ENCODE measurements around the gene SCN2B. TPM values are rescaled to one million over a fixed set of nuclear protein-coding genes. Genes with fewer than 3 reads are reported as not detected.

SCN2B gene
- total and polyA plus RNA-seq, 2 of the 13 experiments (the other 11 are each of a cell fraction or from before 2014, with no cell fraction given): 0.01 to 0.02 TPM

- no peak for TF ChIP-seq ZFP1 (CRISPR knock-in tag; IDR thresholded peaks at IDR 0.05)
- TF ChIP-seq MAFG (CRISPR knock-in tag; IDR thresholded peaks at IDR 0.05): no peak
- TF ChIP-seq SMYD3 (CRISPR knock-in tag; IDR thresholded peaks at IDR 0.05): no peak
- no peak for TF ChIP-seq NR1H2 (CRISPR knock-in tag; IDR thresholded peaks at IDR 0.05; ENCODE audit: borderline replicate concordance, low read depth)
- no peak for TF ChIP-seq SMAD9 (CRISPR knock-in tag; IDR thresholded peaks at IDR 0.05)
- TF ChIP-seq ZNF432 (CRISPR knock-in tag; IDR thresholded peaks at IDR 0.05; ENCODE audit: borderline replicate concordance): no peak
- TF ChIP-seq ZNF646 (CRISPR knock-in tag; IDR thresholded peaks at IDR 0.05): no peak
- no peak for TF ChIP-seq ZC3H13 (CRISPR knock-in tag; IDR thresholded peaks at IDR 0.05)
- no peak for TF ChIP-seq ZMAT5 (CRISPR knock-in tag; IDR thresholded peaks at IDR 0.05; ENCODE audit: borderline replicate concordance, low read depth)
- no peak for TF ChIP-seq ZBTB7B (CRISPR knock-in tag; IDR thresholded peaks at IDR 0.05)
These were observed 42.6 kb downstream of the SCN2B start (continued) for GRCh38 chr11:118133816-118134215.
